Gastroesophageal sphincter (tissue), 4 donors: ENCODE results near the gene DPYD. TPM values are rescaled to one million over a fixed set of nuclear protein-coding genes. Genes with fewer than 3 reads are reported as not detected.

Experiments used
- ATAC-seq: fragments of 150-250 bp; one replicate; pipeline ENCODE4 v1.9.1; 2016; ENCODE audit warnings: mild to moderate bottlenecking, moderate library complexity
- H3K27ac ChIP-seq, 4 donors: fragments of 200-600 bp; sonication (generic) in 3 of 4; 1 replicate in 3 of 4; 2 replicates in 1 of 4; pipeline ENCODE4 v1.5.1; 2016 to 2019
- H3K27me3 ChIP-seq: fragments of 200-600 bp; sonication (generic); one replicate; pipeline ENCODE4 v1.5.1; 2019
- H3K36me3 ChIP-seq, 2 donors: fragments of 200-600 bp; sonication (generic); one replicate each; pipeline ENCODE4 v1.5.1; 2019; ENCODE audit warnings: control low read depth in 1 of 2
- H3K4me1 ChIP-seq, 3 donors: fragments of 200-600 bp; sonication (generic); 1 replicate in 2 of 3; 2 replicates in 1 of 3; pipeline ENCODE4 v1.5.1; 2016 to 2019; ENCODE audit warnings: control low read depth in 2 of 3
- H3K4me3 ChIP-seq, 2 donors: fragments of 200-600 bp; sonication (generic); one replicate each; pipeline ENCODE4 v1.5.1; 2019; ENCODE audit warnings: mild to moderate bottlenecking in 1 of 2, moderate library complexity in 1 of 2
- H3K9me3 ChIP-seq, 3 donors: fragments of 200-600 bp; sonication (generic); one replicate each; pipeline ENCODE4 v1.5.1; 2017 to 2019; ENCODE audit warnings: control low read depth in 2 of 3
- EP300 ChIP-seq: sonication (generic); formaldehyde crosslinking; IDR thresholded peaks from one replicate; pipeline ENCODE4 v1.6.1; 2017; ENCODE audit warnings: antibody characterized with exemption, mild to moderate bottlenecking
- POLR2A ChIP-seq, 2 donors: fragments of 450-650 bp; IDR thresholded peaks; one replicate each; pipeline ENCODE4 v1.6.1; 2017; ENCODE audit warnings: antibody characterized with exemption in 2 of 2, mild to moderate bottlenecking in 2 of 2, moderate library complexity in 1 of 2
- POLR2AphosphoS5 ChIP-seq: sonication (generic); formaldehyde crosslinking; IDR thresholded peaks from one replicate; pipeline ENCODE4 v1.6.1; 2017; ENCODE audit warnings: antibody characterized with exemption
- WGBS, 2 donors: methylation state at CpG; one replicate each; pipeline ENCODE4 v1.1.5; 2018; ENCODE audit warnings: low coverage in 1 of 2; 5-methylcytosine and 5-hydroxymethylcytosine counted together
- total RNA-seq, 4 donors: library from RNA; depleted of rRNA; stranded (reverse); fragments of >200 nt; gene quantifications; one replicate each; pipeline ENCODE4 v1.1.0, GENCODE V29; 2016
- TF ChIP-seq, protein P1 (sequence below), 4 experiments: fragments of 200-600 bp in 2 of 4; fragments of 450-650 bp in 2 of 4; sonication (generic) in 1 of 4; IDR thresholded peaks; one replicate each; pipeline ENCODE4 v1.5.1; 2017 to 2019; ENCODE audit warnings: antibody characterized with exemption in 4 of 4, mild to moderate bottlenecking in 2 of 4, moderate library complexity in 2 of 4

Gene DPYD
- total RNA-seq, 4 donors from 2014 or later = 31.2 to 53.0 (median 43.2) TPM

DNA sequence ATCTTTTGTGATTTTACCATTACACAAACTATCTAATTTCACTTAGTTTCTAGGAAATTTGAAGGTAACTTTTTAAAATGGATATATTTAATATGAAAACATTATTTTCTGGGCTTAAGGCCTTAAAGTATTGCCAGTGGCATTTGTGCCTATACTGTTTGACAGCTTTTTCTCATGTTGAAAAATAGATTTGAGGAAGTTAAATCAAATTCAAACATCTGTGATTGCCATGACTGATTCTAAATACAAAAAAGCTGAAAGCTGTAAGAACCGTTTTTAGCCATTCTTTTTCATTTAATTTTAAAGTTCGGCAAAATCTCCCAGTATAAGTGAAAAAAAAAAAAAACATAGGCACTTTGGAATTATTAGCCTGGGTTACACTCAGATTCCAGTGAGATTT is 301.1 kb downstream of the DPYD start:
- Histone ChIP-seq H3K36me3 (no peaks in the 10 kb centered on the region), H3K9me3 (no peaks in the 10 kb centered on the region), H3K27me3 (no peaks in the 10 kb centered on the region), H3K4me1 (no peaks in the 10 kb centered on the region), H3K4me3 (no peak overlapping the region), H3K27ac (no peak overlapping the region)
- TF ChIP-seq, protein P1, sequence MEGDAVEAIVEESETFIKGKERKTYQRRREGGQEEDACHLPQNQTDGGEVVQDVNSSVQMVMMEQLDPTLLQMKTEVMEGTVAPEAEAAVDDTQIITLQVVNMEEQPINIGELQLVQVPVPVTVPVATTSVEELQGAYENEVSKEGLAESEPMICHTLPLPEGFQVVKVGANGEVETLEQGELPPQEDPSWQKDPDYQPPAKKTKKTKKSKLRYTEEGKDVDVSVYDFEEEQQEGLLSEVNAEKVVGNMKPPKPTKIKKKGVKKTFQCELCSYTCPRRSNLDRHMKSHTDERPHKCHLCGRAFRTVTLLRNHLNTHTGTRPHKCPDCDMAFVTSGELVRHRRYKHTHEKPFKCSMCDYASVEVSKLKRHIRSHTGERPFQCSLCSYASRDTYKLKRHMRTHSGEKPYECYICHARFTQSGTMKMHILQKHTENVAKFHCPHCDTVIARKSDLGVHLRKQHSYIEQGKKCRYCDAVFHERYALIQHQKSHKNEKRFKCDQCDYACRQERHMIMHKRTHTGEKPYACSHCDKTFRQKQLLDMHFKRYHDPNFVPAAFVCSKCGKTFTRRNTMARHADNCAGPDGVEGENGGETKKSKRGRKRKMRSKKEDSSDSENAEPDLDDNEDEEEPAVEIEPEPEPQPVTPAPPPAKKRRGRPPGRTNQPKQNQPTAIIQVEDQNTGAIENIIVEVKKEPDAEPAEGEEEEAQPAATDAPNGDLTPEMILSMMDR (IDR thresholded peaks at IDR 0.05) = no peak
- TF ChIP-seq POLR2A (IDR thresholded peaks at IDR 0.05) (no peak), POLR2AphosphoS5 (no peak), EP300 (no peak)
- no peak for ATAC-seq
- 89 to 96% methylated on average over 2 of the region's 2 CpGs for WGBS, 2 donors

DNA sequence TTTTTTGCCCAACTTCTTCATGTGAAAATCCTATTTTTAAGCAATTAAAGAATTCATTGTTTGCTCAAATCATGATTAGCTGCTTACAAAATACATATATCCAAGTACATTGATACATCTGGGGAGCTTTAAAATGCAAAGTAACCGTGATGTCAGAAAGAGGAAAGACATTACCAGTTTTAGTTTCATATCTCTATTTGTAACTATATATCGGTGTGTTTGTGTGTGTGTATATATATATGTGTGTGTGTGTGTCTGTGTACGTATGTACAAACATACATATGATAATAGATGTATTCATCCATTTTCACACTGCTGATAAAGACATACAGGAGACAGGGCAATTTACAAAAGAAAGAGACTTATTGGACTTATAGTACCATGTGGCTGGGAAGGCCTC is 310.1 kb downstream of the DPYD start:
- Histone ChIP-seq H3K27me3 (no peaks in the 10 kb centered on the region), H3K9me3 (no peaks in the 10 kb centered on the region), H3K4me3 (no peak overlapping the region), H3K36me3 (no peaks in the 10 kb centered on the region), H3K4me1 (no peaks in the 10 kb centered on the region), H3K27ac (no peak overlapping the region)
- 88 to 94% methylated on average over 3 of the region's 3 CpGs for WGBS, 2 donors
- ATAC-seq = no peak
- TF ChIP-seq, protein P1 (IDR thresholded peaks at IDR 0.05) = no peak
- TF ChIP-seq POLR2A (IDR thresholded peaks at IDR 0.05) = no peak
- no peak for TF ChIP-seq POLR2AphosphoS5
- TF ChIP-seq EP300 = no peak

DNA sequence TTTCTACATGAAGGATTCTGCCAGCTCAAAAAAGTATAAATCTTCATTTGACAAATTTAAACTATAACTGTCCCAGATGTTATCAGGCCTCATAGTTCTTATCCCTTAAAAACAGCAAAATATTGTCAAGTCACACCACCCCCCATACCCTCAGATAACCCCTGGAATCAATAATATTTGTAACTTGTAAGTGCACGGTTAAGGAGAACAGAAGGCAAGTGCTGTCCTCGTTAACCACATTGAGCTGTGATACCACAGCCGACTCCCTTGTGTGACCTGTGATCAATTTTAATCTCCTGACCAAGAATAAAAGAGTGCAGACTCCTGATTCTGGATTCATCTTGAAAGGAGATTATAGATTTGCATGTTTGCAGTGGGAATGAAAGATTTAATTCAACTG is 310.7 kb downstream of the DPYD start:
- Histone ChIP-seq H3K27me3 (no peaks in the 10 kb centered on the region), H3K36me3 (no peaks in the 10 kb centered on the region)

DNA sequence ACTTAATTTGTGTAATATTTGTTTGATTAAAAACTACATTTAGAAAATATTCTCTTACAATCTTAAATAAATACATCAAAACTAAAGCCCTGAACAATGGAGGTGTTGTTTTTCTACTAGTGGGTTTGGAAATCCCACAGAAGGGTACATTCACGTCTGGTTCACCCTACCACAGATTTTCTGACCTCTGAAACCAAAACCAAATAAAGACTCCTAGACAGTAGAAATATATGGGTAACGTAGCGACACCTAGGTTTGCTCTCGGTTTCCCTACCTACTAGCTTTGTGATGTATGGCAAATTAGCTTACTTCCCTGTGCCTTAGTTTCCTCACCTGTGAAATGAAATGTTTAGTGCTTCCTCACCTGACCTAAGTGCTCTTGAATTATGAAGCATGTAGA is 312.6 kb downstream of the DPYD start:
- ATAC-seq = no peak
- Histone ChIP-seq H3K36me3 (no peaks in the 10 kb centered on the region), H3K9me3 (no peaks in the 10 kb centered on the region), H3K27me3 (no peaks in the 10 kb centered on the region), H3K4me1 (no peaks in the 10 kb centered on the region), H3K27ac (no peak overlapping the region), H3K4me3 (no peak overlapping the region)
- 90 to 100% methylated on average over 4 of the region's 4 CpGs for WGBS, 2 donors
- TF ChIP-seq POLR2AphosphoS5 (no peak), POLR2A (IDR thresholded peaks at IDR 0.05) (no peak), EP300 (no peak)
- TF ChIP-seq, protein P1 (IDR thresholded peaks at IDR 0.05) = no peak

More for the DNA sequence above, 310.7 kb downstream of the DPYD start:
- Histone ChIP-seq H3K4me3 (no peak overlapping the region), H3K27ac (no peak overlapping the region), H3K4me1 (no peaks in the 10 kb centered on the region), H3K9me3 (no peaks in the 10 kb centered on the region)
- WGBS, 2 donors = 79 to 84% methylated on average over 3 of the region's 3 CpGs
- TF ChIP-seq EP300 (no peak), POLR2A (IDR thresholded peaks at IDR 0.05) (no peak), POLR2AphosphoS5 (no peak)
- TF ChIP-seq, protein P1 (IDR thresholded peaks at IDR 0.05) = no peak
- no peak for ATAC-seq

DNA sequence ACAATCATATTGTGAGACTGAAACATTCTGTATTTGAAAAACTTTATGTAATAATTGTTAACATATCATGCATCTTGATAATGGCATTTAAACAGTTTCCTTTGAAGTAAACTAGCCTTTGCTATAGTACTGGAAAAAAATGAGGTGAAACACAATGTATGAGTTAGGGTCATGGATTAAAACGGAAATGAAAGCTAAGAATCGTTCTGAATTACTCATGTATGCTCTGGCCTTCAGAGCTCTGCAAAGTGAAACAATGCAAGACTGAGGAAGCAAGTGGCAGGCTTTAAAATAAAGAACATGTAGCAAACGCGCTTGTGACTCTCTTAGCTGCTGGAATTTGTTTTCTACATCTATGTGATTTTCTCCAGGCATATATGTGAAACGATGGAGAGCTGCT is 317.1 kb downstream of the DPYD start:
- TF ChIP-seq EP300 = no peak
- no peak for TF ChIP-seq POLR2AphosphoS5
- no peak for TF ChIP-seq POLR2A (IDR thresholded peaks at IDR 0.05)
- TF ChIP-seq, protein P1 (IDR thresholded peaks at IDR 0.05) = no peak
- H3K4me3 ChIP-seq = no peak overlapping the region
- H3K27ac ChIP-seq = no peak overlapping the region
- no peak for ATAC-seq
- WGBS, 2 donors = 36 to 49% methylated on average over 5 of the region's 5 CpGs
- H3K36me3 ChIP-seq = no peaks in the 10 kb centered on the region
- H3K27me3 ChIP-seq = no peaks in the 10 kb centered on the region
- H3K9me3 ChIP-seq = no peaks in the 10 kb centered on the region
- H3K4me1 ChIP-seq = no peaks in the 10 kb centered on the region
